ENCODE measurements around the gene PRRG3. TPM values are rescaled to one million over a fixed set of nuclear protein-coding genes. Genes with fewer than 3 reads are reported as not detected.

PRRG3 gene
- total and polyA plus RNA-seq, 9 of the 15 experiments (the other 6 are each of a cell fraction or from before 2014, with no cell fraction given), result not detected

DNA sequence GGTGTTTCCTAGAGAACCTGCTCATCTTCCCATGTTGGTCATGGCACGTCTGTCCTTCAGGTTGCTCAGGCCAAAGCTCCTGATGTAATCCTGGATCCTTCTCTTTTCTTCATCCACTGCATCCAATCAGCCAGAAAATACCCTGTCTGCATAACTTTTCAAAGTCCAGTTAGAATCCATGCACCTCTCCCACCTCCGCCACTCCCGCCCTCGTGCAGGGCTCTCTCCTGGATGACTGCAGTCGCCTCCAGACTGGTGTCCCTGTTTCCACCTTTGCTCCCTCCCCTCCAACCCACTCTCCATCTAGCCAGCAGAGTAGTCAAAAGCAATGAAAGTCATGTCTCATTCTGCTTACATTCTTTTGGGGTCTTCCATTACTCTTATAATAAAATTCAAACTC lies 55.3 kb downstream of the PRRG3 start:
- in situ Hi-C loops (cut with MboI) (loop anchor here (5.0 kb wide), 2 partner anchors 892 to 1072 kb away; no protein-coding TSS in a partner anchor), intact Hi-C loops (cut with micrococcal nuclease) (no loop called here)
- Histone ChIP-seq H3K9me3 (replicated peaks; ENCODE audit: control insufficient read depth, insufficient read depth, low read depth, low read length) (no peaks in the 10 kb centered on the region), H3K9me1 (ENCODE audit: control insufficient read depth, insufficient read depth, low read length) (no peaks in the 10 kb centered on the region), H3K9ac (ENCODE audit: insufficient read depth in 1 of 2, low read depth in 2 of 2, low read length in 2 of 2) (no peak overlapping the region), H3K79me2 (ENCODE audit: control insufficient read depth, insufficient read depth, low read length) (no peaks in the 10 kb centered on the region), H3K27me3 (ENCODE audit: control insufficient read depth in 2 of 2, insufficient read depth in 2 of 2, low read length in 2 of 2) (no peaks in the 10 kb centered on the region; a peak in 2 of 5 replicates), H2AFZ (ENCODE audit: low read depth, low read length) (no peak overlapping the region), H4K20me1 (replicated peaks; ENCODE audit: control insufficient read depth, insufficient read depth, low read length) (no peaks in the 10 kb centered on the region), H3K36me3 (ENCODE audit: control insufficient read depth, insufficient read depth, low read length) (no peaks in the 10 kb centered on the region), H3K4me1 (replicated peaks in 1 of 2; ENCODE audit: control insufficient read depth in 2 of 2, insufficient read depth in 2 of 2, low read length in 2 of 2) (peaks cover 0 to 6% of the 10 kb centered on the region in 2 experiments; a peak in 2 of 5 replicates), H3K4me3 (no peak overlapping the region), H3K4me2 (ENCODE audit: insufficient read depth, low read length) (no peak overlapping the region), H3K27ac (ENCODE audit: extremely low read depth, low read depth, low read length) (no peak overlapping the region)
- WGBS (ENCODE audit: insufficient coverage, low coverage, missing lambda C conversion rate), result 47% methylated on average over 5 of the region's 5 CpGs
- POLR2A ChIA-PET, result interaction anchor here (0.6 kb wide), 1 partner anchor 367 kb away, joined by 3 read pairs; no protein-coding TSS in a partner anchor
- CTCF ChIA-PET (ENCODE audit: low intra/inter-chr PET ratio), result interaction anchor here (1.1 to 2.0 kb wide), 2 partner anchors 885 to 1067 kb away, joined by 3 to 9 read pairs; no protein-coding TSS in a partner anchor
- FAIRE-seq, result no peak
- ATAC-seq, result no peak
- no TSS peak for BruUV-seq (replicated peaks)
- no peak for DNase-seq (ENCODE audit: extremely low read depth in 1 of 4, low spot score in 3 of 4)
- no peak for TF ChIP-seq NCOA6 (IDR thresholded peaks at IDR 0.05)
- TF ChIP-seq, protein P1, sequence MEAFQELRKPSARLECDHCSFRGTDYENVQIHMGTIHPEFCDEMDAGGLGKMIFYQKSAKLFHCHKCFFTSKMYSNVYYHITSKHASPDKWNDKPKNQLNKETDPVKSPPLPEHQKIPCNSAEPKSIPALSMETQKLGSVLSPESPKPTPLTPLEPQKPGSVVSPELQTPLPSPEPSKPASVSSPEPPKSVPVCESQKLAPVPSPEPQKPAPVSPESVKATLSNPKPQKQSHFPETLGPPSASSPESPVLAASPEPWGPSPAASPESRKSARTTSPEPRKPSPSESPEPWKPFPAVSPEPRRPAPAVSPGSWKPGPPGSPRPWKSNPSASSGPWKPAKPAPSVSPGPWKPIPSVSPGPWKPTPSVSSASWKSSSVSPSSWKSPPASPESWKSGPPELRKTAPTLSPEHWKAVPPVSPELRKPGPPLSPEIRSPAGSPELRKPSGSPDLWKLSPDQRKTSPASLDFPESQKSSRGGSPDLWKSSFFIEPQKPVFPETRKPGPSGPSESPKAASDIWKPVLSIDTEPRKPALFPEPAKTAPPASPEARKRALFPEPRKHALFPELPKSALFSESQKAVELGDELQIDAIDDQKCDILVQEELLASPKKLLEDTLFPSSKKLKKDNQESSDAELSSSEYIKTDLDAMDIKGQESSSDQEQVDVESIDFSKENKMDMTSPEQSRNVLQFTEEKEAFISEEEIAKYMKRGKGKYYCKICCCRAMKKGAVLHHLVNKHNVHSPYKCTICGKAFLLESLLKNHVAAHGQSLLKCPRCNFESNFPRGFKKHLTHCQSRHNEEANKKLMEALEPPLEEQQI (IDR thresholded peaks at IDR 0.05), result no peak
- no peak for TF ChIP-seq ZNF431 (CRISPR knock-in tag; IDR thresholded peaks at IDR 0.05)
- TF ChIP-seq, protein P2, sequence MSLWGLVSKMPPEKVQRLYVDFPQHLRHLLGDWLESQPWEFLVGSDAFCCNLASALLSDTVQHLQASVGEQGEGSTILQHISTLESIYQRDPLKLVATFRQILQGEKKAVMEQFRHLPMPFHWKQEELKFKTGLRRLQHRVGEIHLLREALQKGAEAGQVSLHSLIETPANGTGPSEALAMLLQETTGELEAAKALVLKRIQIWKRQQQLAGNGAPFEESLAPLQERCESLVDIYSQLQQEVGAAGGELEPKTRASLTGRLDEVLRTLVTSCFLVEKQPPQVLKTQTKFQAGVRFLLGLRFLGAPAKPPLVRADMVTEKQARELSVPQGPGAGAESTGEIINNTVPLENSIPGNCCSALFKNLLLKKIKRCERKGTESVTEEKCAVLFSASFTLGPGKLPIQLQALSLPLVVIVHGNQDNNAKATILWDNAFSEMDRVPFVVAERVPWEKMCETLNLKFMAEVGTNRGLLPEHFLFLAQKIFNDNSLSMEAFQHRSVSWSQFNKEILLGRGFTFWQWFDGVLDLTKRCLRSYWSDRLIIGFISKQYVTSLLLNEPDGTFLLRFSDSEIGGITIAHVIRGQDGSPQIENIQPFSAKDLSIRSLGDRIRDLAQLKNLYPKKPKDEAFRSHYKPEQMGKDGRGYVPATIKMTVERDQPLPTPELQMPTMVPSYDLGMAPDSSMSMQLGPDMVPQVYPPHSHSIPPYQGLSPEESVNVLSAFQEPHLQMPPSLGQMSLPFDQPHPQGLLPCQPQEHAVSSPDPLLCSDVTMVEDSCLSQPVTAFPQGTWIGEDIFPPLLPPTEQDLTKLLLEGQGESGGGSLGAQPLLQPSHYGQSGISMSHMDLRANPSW (CRISPR knock-in tag; IDR thresholded peaks at IDR 0.05), result no peak
- TF ChIP-seq POLR2AphosphoS2 (IDR thresholded peaks at IDR 0.05; ENCODE audit: low read length), result no peak
- TF ChIP-seq, protein P3, sequence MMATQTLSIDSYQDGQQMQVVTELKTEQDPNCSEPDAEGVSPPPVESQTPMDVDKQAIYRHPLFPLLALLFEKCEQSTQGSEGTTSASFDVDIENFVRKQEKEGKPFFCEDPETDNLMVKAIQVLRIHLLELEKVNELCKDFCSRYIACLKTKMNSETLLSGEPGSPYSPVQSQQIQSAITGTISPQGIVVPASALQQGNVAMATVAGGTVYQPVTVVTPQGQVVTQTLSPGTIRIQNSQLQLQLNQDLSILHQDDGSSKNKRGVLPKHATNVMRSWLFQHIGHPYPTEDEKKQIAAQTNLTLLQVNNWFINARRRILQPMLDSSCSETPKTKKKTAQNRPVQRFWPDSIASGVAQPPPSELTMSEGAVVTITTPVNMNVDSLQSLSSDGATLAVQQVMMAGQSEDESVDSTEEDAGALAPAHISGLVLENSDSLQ (IDR thresholded peaks at IDR 0.05), result no peak
- no peak for TF ChIP-seq NR3C1 (CRISPR knock-in tag; IDR thresholded peaks at IDR 0.05)
- TF ChIP-seq BHLHE40 (IDR thresholded peaks at IDR 0.05; ENCODE audit: low read length), result no peak
- no peak for TF ChIP-seq MEF2D (tag; conservative IDR thresholded peaks at IDR 0.05; ENCODE audit: low read depth)
- no peak for TF ChIP-seq STAG1 (CRISPR knock-in tag; IDR thresholded peaks at IDR 0.05; ENCODE audit: borderline replicate concordance)
- TF ChIP-seq SAFB (IDR thresholded peaks at IDR 0.05; ENCODE audit: borderline replicate concordance, low read depth, low read length), result no peak
- TF ChIP-seq FOS (IDR thresholded peaks at IDR 0.05; ENCODE audit: extremely low read depth, insufficient read length), result no peak
- TF ChIP-seq NCOA1 (IDR thresholded peaks at IDR 0.05; ENCODE audit: low read depth), result no peak
- no peak for TF ChIP-seq CEBPB (tag; IDR thresholded peaks at IDR 0.05)
- TF ChIP-seq, protein P4, sequence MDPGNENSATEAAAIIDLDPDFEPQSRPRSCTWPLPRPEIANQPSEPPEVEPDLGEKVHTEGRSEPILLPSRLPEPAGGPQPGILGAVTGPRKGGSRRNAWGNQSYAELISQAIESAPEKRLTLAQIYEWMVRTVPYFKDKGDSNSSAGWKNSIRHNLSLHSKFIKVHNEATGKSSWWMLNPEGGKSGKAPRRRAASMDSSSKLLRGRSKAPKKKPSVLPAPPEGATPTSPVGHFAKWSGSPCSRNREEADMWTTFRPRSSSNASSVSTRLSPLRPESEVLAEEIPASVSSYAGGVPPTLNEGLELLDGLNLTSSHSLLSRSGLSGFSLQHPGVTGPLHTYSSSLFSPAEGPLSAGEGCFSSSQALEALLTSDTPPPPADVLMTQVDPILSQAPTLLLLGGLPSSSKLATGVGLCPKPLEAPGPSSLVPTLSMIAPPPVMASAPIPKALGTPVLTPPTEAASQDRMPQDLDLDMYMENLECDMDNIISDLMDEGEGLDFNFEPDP (CRISPR knock-in tag; IDR thresholded peaks at IDR 0.05), result no peak
- TF ChIP-seq LEF1 (IDR thresholded peaks at IDR 0.05), result no peak
- TF ChIP-seq STAT5B (CRISPR knock-in tag; IDR thresholded peaks at IDR 0.05), result no peak
- TF ChIP-seq KHSRP (IDR thresholded peaks at IDR 0.05), result no peak

Data from K562 (cell line).